AG20443 (cell line): ENCODE data around the gene CTSZ.

Experiments
- DNase-seq: peaks from one replicate; pipeline ENCODE4 v3.0.0; 2012; ENCODE audit warnings: low spot score, mixed read lengths

The CTSZ gene

DNA sequence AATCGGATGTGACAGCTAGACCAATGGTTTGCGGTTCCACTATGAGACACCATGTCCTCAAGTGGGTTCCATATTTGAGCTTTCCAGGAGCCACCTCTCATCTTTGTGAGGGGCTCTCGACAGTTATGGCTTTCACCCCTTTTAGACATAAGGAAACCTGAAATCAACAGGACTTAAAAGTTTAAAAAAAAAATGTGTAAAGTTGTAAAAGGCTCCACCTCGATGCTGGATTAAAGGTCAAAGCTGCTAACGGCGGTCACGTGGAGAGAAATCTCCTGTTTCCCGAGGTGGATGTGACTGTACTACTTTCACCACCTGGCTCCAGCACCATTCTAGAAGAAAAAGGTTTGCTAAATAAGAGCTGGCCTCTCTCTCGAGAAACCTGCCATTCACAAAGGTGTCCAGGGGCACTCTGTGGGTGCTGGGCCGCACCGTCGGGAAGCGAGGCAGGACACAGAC lies 24.5 kb upstream of the CTSZ start:
- DNase-seq: no peak

DNA sequence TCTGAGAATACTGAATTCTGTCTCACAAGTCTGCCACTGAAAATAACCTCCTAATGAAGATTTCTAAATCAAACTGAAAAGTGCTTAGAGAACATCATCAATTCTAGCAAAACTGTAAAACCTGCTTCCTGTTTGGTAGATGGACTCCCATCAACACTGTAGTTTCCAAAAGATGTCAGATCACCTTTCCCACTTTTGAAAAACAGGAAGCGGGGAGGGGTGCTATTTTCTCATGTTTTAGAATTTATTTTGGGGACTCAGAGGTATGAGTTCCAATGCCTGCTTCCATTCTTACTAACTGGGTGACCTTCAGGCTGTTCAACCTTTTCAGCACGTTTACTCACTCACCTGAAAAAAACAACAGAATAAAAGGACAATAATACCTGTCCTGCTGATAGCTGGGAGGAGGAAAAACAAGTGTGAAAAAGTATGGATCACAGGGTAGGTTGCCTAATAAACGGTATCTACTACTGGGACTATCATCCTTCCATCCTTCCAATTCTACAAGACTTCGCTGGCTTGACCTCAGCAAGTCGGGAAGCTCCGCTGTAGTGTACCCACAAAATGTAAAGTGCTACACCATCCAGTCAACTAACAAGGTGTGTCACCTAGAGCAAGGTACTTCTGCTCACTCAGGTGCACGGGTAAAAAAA lies 24.0 kb upstream of the CTSZ start:
- DNase-seq: no peak

GRCh38 chr20:59028812-59029211 lies 21.8 kb upstream of the CTSZ start:
- DNase-seq: no peak

DNA sequence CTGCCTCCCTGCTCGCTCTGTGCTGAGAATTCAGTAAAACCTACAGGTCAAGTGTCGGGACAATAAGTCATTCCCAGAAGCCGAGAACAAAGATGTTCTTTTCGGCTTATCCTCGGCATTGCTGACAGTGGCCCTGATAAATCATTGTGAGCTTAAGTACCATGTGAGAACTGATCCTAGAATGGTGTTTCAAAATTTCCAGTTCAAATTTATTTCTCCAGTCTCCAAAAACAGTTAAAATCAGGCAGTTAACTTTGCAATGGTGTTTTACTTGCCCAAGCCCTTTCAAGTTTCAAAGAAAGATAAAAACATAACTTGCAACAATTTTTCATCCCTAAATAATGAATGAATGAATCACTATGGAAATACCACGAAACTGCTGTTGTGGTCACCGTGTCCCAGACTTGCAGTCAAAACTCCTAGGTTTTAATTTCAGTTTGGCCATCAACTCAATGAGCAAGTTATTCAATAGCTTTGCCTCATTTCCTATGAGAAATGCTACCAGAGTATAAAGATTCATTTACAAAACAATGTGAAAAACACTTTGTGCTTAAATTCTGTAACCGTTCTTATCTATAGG lies 20.8 kb upstream of the CTSZ start:
- peak; percentile 51 for DNase-seq

GRCh38 chr20:59026904-59027740 lies 20.1 kb upstream of the CTSZ start:
- DNase-seq: no peak

DNA sequence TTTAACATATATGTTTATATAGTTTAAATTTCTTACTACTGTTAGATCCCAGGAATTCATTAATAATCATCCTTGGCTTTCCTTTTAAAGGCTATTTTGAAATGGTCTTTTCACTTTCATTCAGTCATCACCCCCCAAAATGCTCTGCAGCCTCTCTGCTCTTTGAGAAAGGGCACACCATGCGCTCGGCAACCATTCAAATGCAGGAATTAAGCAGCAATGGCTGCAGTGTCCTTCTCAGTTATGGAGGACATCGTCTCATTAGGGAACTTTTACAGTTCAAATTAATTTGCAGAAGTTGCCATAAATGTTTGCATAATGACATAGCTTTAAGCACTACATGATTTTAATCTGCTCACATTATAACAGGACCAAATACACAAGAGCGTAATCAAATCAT lies 18.5 kb upstream of the CTSZ start:
- DNase-seq: no peak

GRCh38 chr20:59025086-59025485 lies 18.0 kb upstream of the CTSZ start:
- DNase-seq: no peak

- no peak for DNase-seq
Measured at GRCh38 chr20:59024111-59024530, 17.1 kb upstream of the CTSZ start.

DNA sequence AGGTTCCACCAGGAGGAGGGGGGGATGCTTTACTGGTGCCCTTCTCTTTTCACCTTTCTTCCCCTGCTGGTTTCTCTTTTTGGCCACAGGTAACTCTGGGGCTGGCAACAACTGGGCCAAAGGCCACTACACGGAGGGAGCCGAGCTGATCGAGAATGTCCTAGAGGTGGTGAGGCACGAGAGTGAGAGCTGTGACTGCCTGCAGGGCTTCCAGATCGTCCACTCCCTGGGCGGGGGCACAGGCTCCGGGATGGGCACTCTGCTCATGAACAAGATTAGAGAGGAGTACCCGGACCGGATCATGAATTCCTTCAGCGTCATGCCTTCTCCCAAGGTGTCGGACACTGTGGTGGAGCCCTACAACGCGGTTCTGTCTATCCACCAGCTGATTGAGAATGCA lies 16.6 kb upstream of the CTSZ start:
- no peak for DNase-seq

DNA sequence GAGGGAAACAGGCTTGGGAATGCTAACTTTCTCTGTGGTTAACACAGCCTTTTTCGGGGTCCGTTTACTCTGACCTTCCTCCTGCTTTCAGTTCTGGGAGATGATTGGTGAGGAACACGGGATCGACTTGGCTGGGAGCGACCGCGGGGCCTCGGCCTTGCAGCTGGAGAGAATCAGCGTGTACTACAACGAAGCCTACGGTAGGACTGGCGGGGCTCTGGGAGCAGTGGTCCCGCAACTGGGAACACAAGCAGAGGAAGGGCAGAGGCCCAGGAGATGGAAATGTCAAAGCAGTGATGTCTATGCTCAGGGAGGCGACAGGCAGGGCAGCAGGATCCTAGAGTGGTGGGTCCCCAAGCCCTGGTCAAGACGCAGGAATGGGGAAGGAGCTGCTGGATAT lies 15.7 kb upstream of the CTSZ start:
- DNase-seq: no peak

DNA sequence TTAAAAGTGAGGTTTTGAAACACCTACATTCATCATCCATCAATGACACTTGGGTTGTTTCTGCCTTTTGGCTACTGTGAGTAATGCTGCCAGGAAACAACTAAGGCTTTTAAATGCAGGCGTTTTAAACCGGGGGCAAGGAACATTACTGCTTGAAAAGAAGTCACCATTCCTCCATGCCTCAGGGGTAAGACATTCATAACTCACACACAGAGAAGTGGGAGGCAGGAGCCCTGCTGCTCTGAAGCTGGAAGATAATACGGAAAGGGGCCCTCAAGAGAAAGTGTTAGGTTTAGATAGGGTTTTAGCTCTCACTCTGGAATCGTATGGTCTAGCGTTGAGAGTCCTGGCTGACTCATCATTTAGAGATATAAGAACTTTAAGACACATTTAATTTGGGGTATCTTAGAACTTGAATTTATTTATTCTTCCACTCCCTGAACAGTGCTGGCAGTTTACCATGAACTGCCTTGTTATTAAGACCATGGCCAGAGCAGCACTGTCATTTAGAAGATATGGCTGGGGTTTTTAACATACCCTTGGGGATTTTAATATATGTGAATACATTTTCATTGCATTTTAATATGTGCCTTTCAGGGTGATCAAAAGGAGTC lies 14.0 kb upstream of the CTSZ start:
- no peak for DNase-seq

GRCh38 chr20:59019217-59019616 lies 12.2 kb upstream of the CTSZ start, which contains the start of gene TUBB1:
TSS of gene TUBB1 (plus strand) at chr20:59019429. CDS start at chr20:59019523, 94 bp downstream.
- DNase-seq: no peak

GRCh38 chr20:59018817-59019216 lies 11.8 kb upstream of the CTSZ start:
- DNase-seq: no peak

- no peak for DNase-seq
Measured at GRCh38 chr20:59017493-59018231, 10.6 kb upstream of the CTSZ start.

- no peak for DNase-seq
Measured at GRCh38 chr20:59016795-59017492, 9.9 kb upstream of the CTSZ start.

- DNase-seq: no peak
Measured at GRCh38 chr20:59015812-59016711, 9.0 kb upstream of the CTSZ start.

GRCh38 chr20:59015411-59015810 lies 8.4 kb upstream of the CTSZ start:
- no peak for DNase-seq

DNA sequence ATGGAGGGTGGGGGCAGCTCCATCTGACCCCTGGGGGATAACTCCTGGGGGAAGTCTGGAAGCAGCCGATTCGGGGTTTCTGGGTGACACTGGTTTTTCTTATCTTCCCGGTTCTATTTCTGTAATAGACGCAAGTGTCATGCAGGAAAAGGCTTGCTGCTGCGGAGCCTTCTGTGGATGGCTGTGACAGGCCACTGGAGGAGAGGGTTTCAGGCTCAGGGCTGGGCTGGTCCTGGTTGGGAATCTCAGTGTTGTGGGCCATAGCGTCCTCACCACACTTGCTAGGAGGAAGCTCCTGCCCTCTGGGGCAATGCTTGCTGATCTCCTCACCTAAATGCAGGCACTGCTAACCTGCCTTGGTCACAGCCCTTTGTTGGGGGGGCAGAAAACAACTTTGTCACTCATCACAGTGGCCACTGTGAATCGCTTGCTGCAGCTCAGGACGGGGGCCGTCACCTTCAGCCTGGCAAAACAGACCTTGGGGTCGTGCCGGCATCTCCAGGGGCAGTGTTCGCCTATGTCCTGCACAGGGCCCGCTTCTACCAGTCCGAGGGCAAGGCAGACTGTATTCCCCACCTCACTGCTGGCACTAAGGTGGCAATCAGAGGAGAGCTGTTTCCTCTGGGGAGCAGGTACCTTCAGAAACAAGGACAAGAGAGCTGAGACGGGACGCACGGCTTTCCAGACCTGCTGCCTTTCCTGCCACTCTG lies 7.8 kb upstream of the CTSZ start:
- DNase-seq: no peak

DNA sequence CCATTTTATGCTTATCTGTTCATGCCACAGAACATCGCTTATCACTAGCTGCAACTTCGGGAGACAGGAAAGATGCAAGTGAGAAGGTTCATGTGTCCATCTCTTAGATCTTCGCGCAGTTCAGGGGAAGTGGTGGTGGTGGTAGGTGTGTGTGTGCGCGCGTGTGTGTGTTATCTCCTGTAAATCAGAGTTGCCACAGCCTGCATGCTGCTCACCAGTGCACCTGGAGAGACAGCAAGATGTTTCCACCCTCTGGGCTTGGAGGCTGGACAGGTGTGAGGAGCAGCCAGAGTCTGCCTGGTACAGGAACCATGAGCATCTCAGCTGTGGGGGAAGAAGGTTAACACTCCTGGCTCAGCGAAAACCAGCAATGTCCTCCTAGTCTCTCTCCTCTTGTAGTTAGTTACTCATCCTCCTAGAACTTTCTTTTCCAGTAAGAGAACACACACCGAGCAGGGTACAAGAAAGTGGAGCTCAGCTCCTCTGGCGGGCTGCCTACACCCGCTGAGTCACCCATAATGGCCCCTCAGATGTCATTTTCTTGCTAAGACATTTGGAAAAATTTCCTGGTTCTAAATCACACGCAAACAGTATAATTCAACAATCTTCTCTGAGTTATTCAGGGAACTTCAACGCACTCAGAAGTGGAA lies 7.0 kb upstream of the CTSZ start:
- DNase-seq: no peak
